Measurements from ENCODE around the gene TMC7.

- TF ChIP-seq CTCF (IDR thresholded peaks at IDR 0.05) (no peak), POLR2AphosphoS5 (IDR thresholded peaks at IDR 0.05) (no peak)
These were observed 24.7 kb upstream of the TMC7 start for GRCh38 chr16:18959031-18959505.
